Fibroblast of mammary gland (primary cell): ENCODE data around the gene NFIX.
A peak's percentile ranks its signal among the peaks of the same experiment; 100 is the strongest.

Experiments
- DNase-seq: peaks from one replicate; pipeline ENCODE4 v3.0.0-alpha.2; 2010; ENCODE audit warnings: low read depth
- H3K4me3 ChIP-seq: 2 replicates; pipeline ENCODE4 v1.5.1; 2011; ENCODE audit warnings: low read depth, mild to moderate bottlenecking, low read length, moderate library complexity; ENCODE audit not compliant: control insufficient read depth
- CTCF ChIP-seq: conservative IDR thresholded peaks from 2 replicates; pipeline ENCODE4 v1.5.1; 2011; ENCODE audit warnings: low read depth, low read length, inconsistent platforms; ENCODE audit not compliant: control insufficient read depth, insufficient read depth

The NFIX gene

GRCh38 chr19:13110099-13110610, 114.9 kb downstream of the NFIX start:
- TF ChIP-seq CTCF, result no peak
- no peak overlapping the region for H3K4me3 ChIP-seq
- no peak for DNase-seq

GRCh38 chr19:13112555-13112954, 117.3 kb downstream of the NFIX start:
- DNase-seq, result no peak
- TF ChIP-seq CTCF, result no peak
- no peak overlapping the region for H3K4me3 ChIP-seq

GRCh38 chr19:13115936-13116281, 120.6 kb downstream of the NFIX start:
- peak overlapping the region; percentile 98 for H3K4me3 ChIP-seq
- DNase-seq, result peak; percentile 27
- no peak for TF ChIP-seq CTCF

GRCh38 chr19:13116282-13117175, 121.3 kb downstream of the NFIX start, which contains the start of gene TRMT1:
Gene TRMT1, minus strand, starts transcription at chr19:13116740. Its CDS starts 341 bp downstream, at chr19:13116399.
- TF ChIP-seq CTCF, result no peak
- peak; percentile 92 for DNase-seq
- peak within 1 kb of the TSS; percentile 98 for H3K4me3 ChIP-seq

- peak overlapping the region; percentile 98 for H3K4me3 ChIP-seq
- TF ChIP-seq CTCF, result no peak
- DNase-seq, result no peak
These were observed 122.0 kb downstream of the NFIX start for GRCh38 chr19:13117176-13117771.

GRCh38 chr19:13117772-13118423, 122.6 kb downstream of the NFIX start, which contains the start of gene NACC1:
Gene NACC1, plus strand, starts transcription at chr19:13118264. Its CDS starts 16,944 bp downstream, at chr19:13135208.
- no peak for TF ChIP-seq CTCF
- peak within 1 kb of the TSS; percentile 98 for H3K4me3 ChIP-seq
- peak; percentile 82 for DNase-seq
